ENCODE results near the gene ZBTB39.

ZBTB39 gene

GRCh38 chr12:56989861-56990610, 16.3 kb downstream of the ZBTB39 start:
- no peak for DNase-seq (ENCODE audit: low read depth in 1 of 2, low spot score in 1 of 2)
- Histone ChIP-seq H3K27ac (replicated peaks) (no peak overlapping the region), H3K4me3 (replicated peaks; ENCODE audit: insufficient read depth, low read length) (no peak overlapping the region), H3K27me3 (ENCODE audit: insufficient read depth, poor library complexity, severe bottlenecking) (no peaks in the 10 kb centered on the region)
- no peak for TF ChIP-seq GABPA (IDR thresholded peaks at IDR 0.05; ENCODE audit: low read depth)
- no peak for TF ChIP-seq POLR2AphosphoS5 (IDR thresholded peaks at IDR 0.05; ENCODE audit: low read depth)
- TF ChIP-seq CTCF (IDR thresholded peaks at IDR 0.05; ENCODE audit: insufficient read depth, low read length): no peak
- TF ChIP-seq REST (IDR thresholded peaks at IDR 0.05; ENCODE audit: insufficient replicate concordance, low read depth): no peak
- no peak for TF ChIP-seq SPI1 (IDR thresholded peaks at IDR 0.05; ENCODE audit: borderline replicate concordance, low read depth)

GRCh38 chr12:56988207-56988739, 18.1 kb downstream of the ZBTB39 start:
- TF ChIP-seq GABPA (IDR thresholded peaks at IDR 0.05; ENCODE audit: low read depth) (no peak), POLR2AphosphoS5 (IDR thresholded peaks at IDR 0.05; ENCODE audit: low read depth) (no peak), CTCF (IDR thresholded peaks at IDR 0.05; ENCODE audit: insufficient read depth, low read length) (no peak), REST (IDR thresholded peaks at IDR 0.05; ENCODE audit: insufficient replicate concordance, low read depth) (no peak), SPI1 (IDR thresholded peaks at IDR 0.05; ENCODE audit: borderline replicate concordance, low read depth) (no peak)
- peak; percentile 55 to 77 for DNase-seq (ENCODE audit: low read depth in 1 of 2, low spot score in 1 of 2)
- Histone ChIP-seq H3K27ac (replicated peaks) (no peak overlapping the region), H3K4me3 (replicated peaks; ENCODE audit: insufficient read depth, low read length) (no peak overlapping the region), H3K27me3 (ENCODE audit: insufficient read depth, poor library complexity, severe bottlenecking) (no peaks in the 10 kb centered on the region)

- Histone ChIP-seq H3K27me3 (ENCODE audit: insufficient read depth, poor library complexity, severe bottlenecking) (no peaks in the 10 kb centered on the region), H3K4me3 (replicated peaks; ENCODE audit: insufficient read depth, low read length) (no peak overlapping the region), H3K27ac (replicated peaks) (no peak overlapping the region)
- TF ChIP-seq SPI1 (IDR thresholded peaks at IDR 0.05; ENCODE audit: borderline replicate concordance, low read depth) (no peak), CTCF (IDR thresholded peaks at IDR 0.05; ENCODE audit: insufficient read depth, low read length) (peak; percentile 92)
- peak; percentile 54 to 80 for DNase-seq (ENCODE audit: low read depth in 1 of 2, low spot score in 1 of 2)
Measured at GRCh38 chr12:56987551-56988053, 18.7 kb downstream of the ZBTB39 start.
